Activated CD4-positive, alpha-beta memory T cell treated with anti-CD3 and anti-CD28 coated beads, Interleukin-2, amount 10 ng/mL, durations not matched to agents 7 days and 5 days (primary cell): ENCODE results near the gene IL2RG. TPM values are rescaled to one million over a fixed set of nuclear protein-coding genes. Genes with fewer than 3 reads are reported as not detected.
A peak's percentile ranks its signal among the peaks of the same experiment; 100 is the strongest.

ENCODE experiments used
- CTCF ChIA-PET: fragments of 350-600 bp; sonication (Branson Sonifier 250); formaldehyde crosslinking; loops from one replicate; lab custom pipeline; 2021; ENCODE audit warnings: antibody characterized with exemption, inconsistent platforms; lab: Charles Lee
- POLR2A ChIA-PET: fragments of 350-600 bp; sonication (Branson Sonifier 250); formaldehyde crosslinking; loops from one replicate; lab custom pipeline; 2021; ENCODE audit warnings: antibody characterized with exemption; lab: Charles Lee
- DNase-seq: peaks from one replicate; pipeline ENCODE4 v3.0.0-alpha.2; 2020
- H3K27ac Mint-ChIP-seq: one replicate; pipeline ENCODE4 v1.8.0; 2021; ENCODE audit warnings: mild to moderate bottlenecking, mixed read lengths
- H3K27me3 Mint-ChIP-seq: one replicate; pipeline ENCODE4 v1.8.0; 2021; ENCODE audit warnings: mixed read lengths
- H3K36me3 Mint-ChIP-seq: one replicate; pipeline ENCODE4 v1.8.0; 2021; ENCODE audit warnings: low read depth, mixed read lengths
- H3K4me1 Mint-ChIP-seq: one replicate; pipeline ENCODE4 v1.8.0; 2021; ENCODE audit warnings: mixed read lengths
- H3K4me3 Mint-ChIP-seq: one replicate; pipeline ENCODE4 v1.8.0; 2021; ENCODE audit warnings: mild to moderate bottlenecking, mixed read lengths
- H3K9me3 Mint-ChIP-seq: one replicate; pipeline ENCODE4 v1.8.0; 2021; ENCODE audit warnings: mixed read lengths
- total RNA-seq, 2 experiments: library from RNA; stranded (reverse); gene quantifications; one replicate each; pipeline ENCODE4 v1.2.3, GENCODE V29; 2021

IL2RG gene
- total RNA-seq, 2 experiments from 2014 or later = 633 to 637 TPM

DNA sequence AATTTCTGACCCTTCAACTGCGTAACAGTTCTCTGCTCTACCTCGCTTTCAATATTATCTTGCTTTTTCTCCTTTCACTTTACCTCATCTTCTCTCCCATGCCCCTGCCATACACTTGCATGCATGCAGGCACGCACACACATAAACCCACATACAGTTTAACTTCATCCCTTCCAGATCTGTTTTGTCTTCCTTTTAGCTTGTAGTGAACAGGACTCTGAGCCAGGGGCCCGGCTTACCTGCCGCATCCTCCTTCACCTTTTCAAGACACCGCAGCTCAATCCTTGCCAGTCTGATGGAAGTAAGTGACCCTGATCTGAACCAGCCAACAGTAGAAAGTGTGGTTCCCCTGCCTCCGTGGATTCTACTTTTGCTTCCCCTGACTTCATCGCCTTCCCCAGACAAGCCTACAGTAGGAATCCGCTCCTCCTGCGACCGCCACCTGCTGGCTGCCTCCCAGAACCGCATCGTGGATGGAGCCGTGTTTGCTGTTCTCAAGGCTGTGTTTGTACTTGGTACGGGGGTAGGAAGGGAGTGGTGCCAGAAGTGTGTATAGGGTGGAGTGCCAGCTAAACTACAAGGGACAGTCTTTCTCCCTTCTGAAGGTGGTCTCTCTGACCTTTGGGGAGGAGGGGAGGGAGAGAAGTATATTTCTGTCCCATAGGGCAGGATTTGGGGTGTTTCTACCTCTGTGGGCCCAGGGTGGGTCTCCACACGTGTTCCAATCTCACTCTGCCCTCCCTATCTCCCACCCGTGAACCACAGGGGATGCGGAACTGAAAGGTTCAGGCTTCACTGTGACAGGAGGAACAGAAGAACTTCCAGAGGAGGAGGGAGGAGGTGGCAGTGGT lies 17.8 kb upstream of the IL2RG start:
- POLR2A ChIA-PET = interaction anchor here (0.6 to 2.2 kb wide), 8 partner anchors 11 to 61 kb away, joined by 3 to 13 read pairs (median 4); partner anchors contain the start of genes IL2RG, MED12 and SNX12

DNA sequence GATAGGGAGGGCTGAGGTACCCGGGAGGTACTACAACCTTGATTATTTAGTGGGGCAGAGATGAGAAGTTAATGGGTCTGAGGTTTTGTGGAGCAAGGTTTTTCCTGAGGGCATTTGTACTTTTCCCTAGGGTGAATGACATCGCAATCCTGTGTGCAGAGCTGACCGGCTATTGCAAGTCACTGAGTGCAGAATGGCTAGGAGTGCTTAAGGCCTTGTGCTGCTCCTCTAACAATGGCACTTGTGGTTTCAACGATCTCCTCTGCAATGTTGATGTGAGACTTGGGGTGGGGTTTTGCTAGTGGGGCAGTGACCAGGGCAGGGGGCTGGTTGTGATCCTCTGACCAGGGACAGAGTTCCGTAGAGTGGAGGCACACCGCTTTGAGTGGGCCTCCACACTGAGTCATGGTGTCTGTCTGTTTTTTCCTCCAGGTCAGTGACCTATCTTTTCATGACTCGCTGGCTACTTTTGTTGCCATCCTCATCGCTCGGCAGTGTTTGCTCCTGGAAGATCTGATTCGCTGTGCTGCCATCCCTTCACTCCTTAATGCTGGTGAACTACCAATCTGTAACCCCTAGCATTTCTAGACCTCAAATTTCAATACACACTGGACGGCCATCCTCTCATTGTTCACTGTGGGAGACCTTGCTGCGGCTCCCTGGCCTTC lies 16.9 kb upstream of the IL2RG start:
- Mint-ChIP-seq H3K9me3 (no peaks in the 10 kb centered on the region), H3K4me3 (no peak overlapping the region), H3K27ac (peak overlapping the region; percentile 16), H3K27me3 (no peaks in the 10 kb centered on the region), H3K36me3 (peaks cover 68% of the 10 kb centered on the region), H3K4me1 (peaks cover 16% of the 10 kb centered on the region)
- no peak for DNase-seq
- ChIA-PET POLR2A (interaction anchor here (0.6 to 2.2 kb wide), 5 partner anchors 10 to 61 kb away, joined by 3 to 13 read pairs (median 5); partner anchors contain the start of genes MED12 and SNX12), CTCF (interaction anchor here (0.6 to 2.8 kb wide), 8 partner anchors 11 to 158 kb away, joined by 3 to 23 read pairs (median 8); partner anchors contain the start of gene IL2RG)

More for the DNA sequence above, 17.8 kb upstream of the IL2RG start:
- Mint-ChIP-seq H3K36me3 (peaks cover 62% of the 10 kb centered on the region), H3K4me3 (no peak overlapping the region), H3K27me3 (no peaks in the 10 kb centered on the region), H3K27ac (peak overlapping the region; percentile 16), H3K4me1 (peaks cover 16% of the 10 kb centered on the region), H3K9me3 (no peaks in the 10 kb centered on the region)
- DNase-seq = peak; percentile 77
- CTCF ChIA-PET = interaction anchor here (0.6 to 2.8 kb wide), 10 partner anchors 11 to 237 kb away, joined by 3 to 23 read pairs (median 6); partner anchors contain the start of genes IL2RG and TAF1

DNA sequence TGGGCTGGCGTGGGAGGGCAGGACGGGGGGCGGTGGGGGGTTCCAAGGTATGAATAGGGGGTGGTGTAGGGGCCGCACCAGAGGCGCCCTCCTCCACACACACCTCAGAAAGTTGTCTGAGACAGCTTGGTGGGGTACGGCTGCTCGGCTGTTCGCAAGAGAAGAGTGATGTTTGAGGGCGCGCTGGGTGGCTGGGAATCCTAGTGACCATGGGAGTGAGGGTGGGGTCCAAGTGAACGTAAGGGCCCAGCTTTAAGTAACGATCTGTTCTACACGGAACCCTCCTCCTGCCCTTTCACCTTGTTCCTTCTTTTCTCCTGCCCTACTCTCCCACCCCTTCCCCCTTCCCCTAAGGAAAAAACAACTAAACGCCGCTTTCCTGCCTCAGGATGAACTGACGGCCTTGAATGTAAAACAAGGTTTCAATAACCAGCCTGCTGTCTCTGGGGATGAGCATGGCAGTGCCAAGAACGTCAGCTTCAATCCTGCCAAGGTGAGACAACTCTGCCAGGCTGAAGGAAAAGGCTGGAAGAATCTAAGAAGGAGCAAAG lies 7.7 kb upstream of the IL2RG start:
- Mint-ChIP-seq H3K9me3 (no peaks in the 10 kb centered on the region), H3K36me3 (peaks cover 33% of the 10 kb centered on the region), H3K4me3 (peak overlapping the region; percentile 77), H3K4me1 (peaks cover 24% of the 10 kb centered on the region), H3K27ac (peak overlapping the region; percentile 78), H3K27me3 (no peaks in the 10 kb centered on the region)
- CTCF ChIA-PET = interaction anchor here (1.4 to 2.2 kb wide), 3 partner anchors 18 to 22 kb away, joined by 8 to 10 read pairs (median 9); partner anchors contain the start of gene FOXO4
- no peak for DNase-seq
- POLR2A ChIA-PET = interaction anchor here (0.9 to 3.2 kb wide), 12 partner anchors 8 to 247 kb away, joined by 3 to 100 read pairs (median 7); partner anchors contain the start of genes CXorf65, FOXO4, NONO and SNX12

DNA sequence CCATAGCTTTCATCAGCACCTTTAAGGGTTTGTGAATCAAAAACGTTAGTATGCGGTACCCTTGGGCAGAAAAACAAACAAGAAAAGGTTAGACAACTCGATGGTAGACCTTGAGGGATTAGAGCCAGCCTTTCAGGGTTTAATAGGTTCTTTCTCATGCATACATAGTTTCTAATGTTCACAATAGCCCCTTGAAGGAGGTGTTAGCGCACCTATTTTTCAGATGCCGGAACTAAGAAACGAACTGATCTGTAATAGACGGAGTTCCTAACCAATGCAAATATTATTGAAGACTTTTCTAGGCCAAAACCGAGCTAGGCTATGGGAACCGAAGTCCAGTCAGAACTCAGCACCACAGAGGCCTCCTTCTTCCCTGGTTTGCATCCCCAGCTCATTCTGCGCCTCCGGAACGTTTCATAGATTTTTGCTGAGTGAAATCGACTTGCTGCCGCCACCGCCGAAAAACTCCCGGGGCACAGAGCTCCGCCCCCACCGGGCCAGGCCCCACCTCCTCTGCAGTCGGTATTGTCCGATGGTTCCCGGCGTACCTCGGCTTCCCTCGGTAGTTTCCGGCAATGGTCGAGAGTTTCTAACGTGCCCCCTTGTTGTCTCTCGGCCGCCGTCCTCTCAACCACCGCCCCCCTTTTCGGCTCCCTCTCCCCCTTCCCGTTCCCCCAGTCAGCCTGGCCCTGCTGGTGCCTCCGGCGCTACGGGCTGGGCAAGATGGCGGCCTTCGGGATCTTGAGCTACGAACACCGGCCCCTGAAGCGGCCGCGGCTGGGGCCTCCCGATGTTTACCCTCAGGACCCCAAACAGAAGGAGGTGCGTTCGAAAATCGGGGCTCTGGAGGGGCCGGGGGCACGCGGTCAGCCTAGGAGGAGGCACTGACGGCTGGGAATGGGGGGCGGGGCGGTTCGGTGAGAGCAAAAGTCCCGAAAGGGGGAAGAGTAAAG lies 6.9 kb upstream of the IL2RG start, which contains the start of gene MED12:
Gene MED12 (plus strand): TSS at position 565 of the 953 bp plus-strand sequence. CDS start 159 bp downstream, at position 724.
- Mint-ChIP-seq H3K27ac (peak within 1 kb of the TSS; percentile 78), H3K9me3 (no peaks in the 10 kb centered on the region), H3K4me3 (peak within 1 kb of the TSS; percentile 77), H3K27me3 (no peaks in the 10 kb centered on the region), H3K36me3 (peaks cover 26% of the 10 kb centered on the region), H3K4me1 (peaks cover 28% of the 10 kb centered on the region)
- peak; percentile 84 for DNase-seq
- POLR2A ChIA-PET = interaction anchor here (0.9 to 3.2 kb wide), 16 partner anchors 8 to 248 kb away, joined by 3 to 100 read pairs (median 6); partner anchors contain the start of genes CXorf65, FOXO4, NONO and SNX12
- CTCF ChIA-PET = interaction anchor here (0.8 to 2.2 kb wide), 8 partner anchors 9 to 63 kb away, joined by 3 to 10 read pairs (median 5); partner anchors contain the start of gene FOXO4

DNA sequence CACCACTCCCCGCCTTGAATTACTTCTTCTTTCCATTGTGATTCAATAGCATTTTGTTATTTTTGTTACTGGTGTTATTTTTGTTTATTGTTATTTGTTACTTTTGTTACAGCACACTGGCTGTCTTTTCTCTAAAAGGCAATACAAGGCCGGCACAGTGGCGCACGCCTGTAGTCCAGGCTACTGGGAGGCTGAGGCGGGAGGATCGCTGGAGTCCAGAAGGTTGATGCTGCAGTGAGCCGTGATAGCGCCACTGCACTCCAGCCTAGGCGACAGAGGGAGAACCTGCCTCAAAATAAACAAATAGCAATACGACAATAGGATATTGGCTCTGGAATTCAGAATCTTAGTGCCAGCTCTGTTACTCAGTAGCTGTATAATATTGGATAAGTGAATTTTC lies 6.0 kb upstream of the IL2RG start:
- H3K9me3 Mint-ChIP-seq = no peaks in the 10 kb centered on the region

DNA sequence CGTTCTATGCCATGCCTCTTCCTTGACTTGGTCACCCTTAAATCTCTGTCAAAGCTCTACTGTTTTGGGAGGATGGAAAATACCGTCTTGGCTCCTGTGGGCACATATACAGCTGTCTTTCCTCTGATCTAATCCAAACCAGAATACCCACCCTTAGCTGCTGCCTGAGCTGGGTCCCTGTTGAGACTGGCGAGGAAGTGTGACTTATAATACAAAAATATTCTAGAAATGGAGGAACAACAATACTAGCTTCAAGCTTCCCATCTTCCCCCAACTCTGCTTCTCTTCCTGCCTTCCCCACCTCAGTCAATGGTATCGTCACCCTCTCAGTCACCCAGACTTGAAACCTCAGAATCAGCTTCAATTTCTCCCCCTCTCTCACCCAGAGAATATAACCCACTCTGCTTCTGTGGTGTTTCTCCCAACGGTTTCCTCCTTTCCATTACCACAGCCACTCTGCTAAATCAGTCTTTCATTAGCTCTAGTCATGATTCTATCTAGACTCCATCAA lies 599 bp upstream of the IL2RG start:
- no peak for DNase-seq
- H3K27me3 Mint-ChIP-seq = no peaks in the 10 kb centered on the region
- peaks cover 44% of the 10 kb centered on the region for H3K36me3 Mint-ChIP-seq
- H3K4me1 Mint-ChIP-seq = peaks cover 34% of the 10 kb centered on the region
- H3K9me3 Mint-ChIP-seq = no peaks in the 10 kb centered on the region
- POLR2A ChIA-PET = interaction anchor here (0.8 to 4.7 kb wide), 19 partner anchors 9 to 511 kb away, joined by 3 to 105 read pairs (median 8); partner anchors contain the start of genes FOXO4, NONO, OGT and SNX12
- H3K4me3 Mint-ChIP-seq = peak overlapping the region; percentile 98
- CTCF ChIA-PET = interaction anchor here (0.6 to 1.9 kb wide), 7 partner anchors 9 to 70 kb away, joined by 3 to 15 read pairs (median 4); no protein-coding TSS in a partner anchor
- H3K27ac Mint-ChIP-seq = peak overlapping the region; percentile 99

More for the DNA sequence above, 6.0 kb upstream of the IL2RG start:
- H3K27me3 Mint-ChIP-seq = no peaks in the 10 kb centered on the region
- no peak overlapping the region for H3K27ac Mint-ChIP-seq
- no peak overlapping the region for H3K4me3 Mint-ChIP-seq
- H3K4me1 Mint-ChIP-seq = peaks cover 33% of the 10 kb centered on the region
- H3K36me3 Mint-ChIP-seq = peaks cover 18% of the 10 kb centered on the region
- ChIA-PET CTCF (interaction anchor here (0.8 to 2.2 kb wide), 7 partner anchors 9 to 64 kb away, joined by 3 to 10 read pairs (median 5); no protein-coding TSS in a partner anchor), POLR2A (interaction anchor here (0.9 to 3.2 kb wide), 10 partner anchors 8 to 249 kb away, joined by 3 to 100 read pairs (median 7); partner anchors contain the start of genes CXorf65, FOXO4 and TAF1)
- no peak for DNase-seq

DNA sequence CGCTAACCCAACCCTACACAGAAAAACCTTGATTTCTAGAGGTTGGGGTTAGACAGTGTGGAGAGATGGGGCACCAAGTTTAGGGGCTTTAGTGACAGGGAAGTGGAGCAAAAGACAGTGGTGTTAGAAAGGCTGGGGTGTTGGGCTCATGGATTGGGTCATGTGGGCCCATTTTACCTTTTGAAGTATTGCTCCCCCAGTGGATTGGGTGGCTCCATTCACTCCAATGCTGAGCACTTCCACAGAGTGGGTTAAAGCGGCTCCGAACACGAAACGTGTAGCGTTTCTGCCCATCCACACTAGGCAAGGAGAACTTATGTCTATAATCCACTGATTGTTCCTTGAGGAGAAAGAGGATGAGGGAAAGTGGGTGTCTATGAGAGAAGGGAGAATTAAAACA lies 2.3 kb downstream of the IL2RG start:
- ChIA-PET POLR2A (interaction anchor here (1.0 to 4.7 kb wide), 3 partner anchors 8 to 10 kb away, joined by 6 to 105 read pairs (median 25); partner anchors contain the start of gene MED12), CTCF (interaction anchor here (1.2 kb wide), 1 partner anchor 21 kb away, joined by 4 read pairs; no protein-coding TSS in a partner anchor)
- Mint-ChIP-seq H3K27ac (peak overlapping the region; percentile 99), H3K4me3 (peak overlapping the region; percentile 98), H3K36me3 (peaks cover 65% of the 10 kb centered on the region), H3K27me3 (no peaks in the 10 kb centered on the region), H3K4me1 (peaks cover 57% of the 10 kb centered on the region), H3K9me3 (no peaks in the 10 kb centered on the region)
- DNase-seq = no peak

DNA sequence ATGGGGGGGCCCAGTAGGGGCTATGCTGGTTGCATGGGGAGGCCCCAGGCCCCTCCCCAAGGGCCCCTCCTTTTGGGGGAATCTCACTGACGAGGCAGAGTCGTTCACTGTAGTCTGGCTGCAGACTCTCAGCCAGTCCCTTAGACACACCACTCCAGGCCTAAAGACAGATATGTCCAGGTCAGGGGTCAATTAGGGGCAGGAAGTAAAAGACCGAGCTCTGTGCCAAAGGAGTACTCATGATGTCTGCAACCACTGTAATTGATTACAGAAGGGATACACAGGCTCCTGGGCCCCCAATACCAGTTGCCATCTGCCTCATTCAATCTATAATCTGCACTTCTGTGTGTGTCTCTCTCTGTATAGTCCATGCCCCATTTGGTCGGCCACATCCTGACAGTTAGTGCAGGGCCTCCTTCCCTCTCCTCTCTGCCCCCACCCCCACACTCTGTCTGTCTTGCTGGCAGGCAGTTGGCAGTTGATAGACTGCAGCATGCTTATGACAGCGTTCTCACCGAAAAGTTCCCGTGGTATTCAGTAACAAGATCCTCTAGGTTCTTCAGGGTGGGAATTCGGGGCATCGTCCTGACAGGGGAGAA lies 3.5 kb downstream of the IL2RG start:
- Mint-ChIP-seq H3K27me3 (no peaks in the 10 kb centered on the region), H3K36me3 (peaks cover 68% of the 10 kb centered on the region), H3K27ac (peak overlapping the region; percentile 99), H3K9me3 (no peaks in the 10 kb centered on the region), H3K4me3 (peak overlapping the region; percentile 98), H3K4me1 (peaks cover 62% of the 10 kb centered on the region)
- ChIA-PET CTCF (interaction anchor here (0.9 to 1.2 kb wide), 4 partner anchors 9 to 22 kb away, joined by 3 to 5 read pairs (median 4); partner anchors contain the start of gene MED12), POLR2A (interaction anchor here (1.0 to 3.6 kb wide), 6 partner anchors 9 to 74 kb away, joined by 3 to 25 read pairs (median 4); partner anchors contain the start of genes FOXO4, MED12 and SNX12)
- DNase-seq = peak; percentile 67

DNA sequence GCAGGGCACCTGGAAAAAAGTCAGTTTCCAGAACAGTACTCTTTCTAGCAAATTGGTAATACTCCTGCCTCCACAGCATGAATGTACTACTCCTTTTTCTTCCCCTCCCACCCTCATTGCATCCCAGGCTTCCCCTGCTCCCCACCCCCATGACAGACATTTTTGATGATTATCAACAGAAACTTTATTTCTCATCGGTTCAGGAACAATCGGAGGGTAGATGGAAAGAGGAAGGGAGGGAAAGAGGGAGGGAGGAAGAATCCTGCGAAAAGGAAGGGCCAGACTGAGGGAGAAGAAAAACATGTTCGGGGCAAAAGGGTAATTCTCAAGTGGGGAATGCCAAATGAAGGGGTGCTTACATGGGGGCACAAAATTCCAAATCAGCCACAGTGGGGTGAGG lies 4.1 kb downstream of the IL2RG start:
- DNase-seq = no peak
- ChIA-PET POLR2A (interaction anchor here (1.0 to 3.6 kb wide), 3 partner anchors 10 to 74 kb away, joined by 3 to 25 read pairs (median 3); partner anchors contain the start of gene MED12), CTCF (no interaction called here)
- Mint-ChIP-seq H3K4me3 (peak overlapping the region; percentile 98), H3K36me3 (peaks cover 68% of the 10 kb centered on the region), H3K4me1 (peaks cover 62% of the 10 kb centered on the region), H3K9me3 (no peaks in the 10 kb centered on the region), H3K27ac (peak overlapping the region; percentile 99), H3K27me3 (no peaks in the 10 kb centered on the region)

DNA sequence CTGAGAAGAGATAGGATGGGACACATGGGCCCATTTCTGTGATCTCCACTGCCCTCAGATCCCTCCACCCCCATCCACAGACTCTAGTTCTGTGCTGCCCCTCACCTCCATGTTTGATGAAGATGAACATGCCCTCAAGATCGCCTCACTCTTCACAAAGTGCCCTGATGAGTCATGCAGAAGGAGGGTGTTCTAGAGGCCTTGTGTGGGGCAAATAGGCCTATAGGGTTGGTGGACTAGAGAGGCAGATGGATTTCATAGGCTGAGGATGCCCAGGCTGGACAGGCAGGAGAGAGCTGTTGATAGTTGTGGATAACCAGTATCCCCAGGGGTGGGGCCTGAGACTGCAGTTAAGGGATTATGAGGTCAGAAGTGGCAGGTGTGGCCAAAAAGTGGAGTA lies 5.0 kb downstream of the IL2RG start, which contains the start of gene CXorf65:
Gene CXorf65 (minus strand): TSS at position 314 of the 400 bp plus-strand sequence. CDS start 184 bp downstream, at position 130.
- ChIA-PET CTCF (interaction anchor here (1.2 kb wide), 1 partner anchor 10 kb away, joined by 5 read pairs; the partner anchor contains the start of gene FOXO4), POLR2A (interaction anchor here (1.0 to 8.4 kb wide), 4 partner anchors 10 to 177 kb away, joined by 3 to 100 read pairs (median 4); partner anchors contain the start of genes MED12, NONO and SNX12)
- no peak for DNase-seq
- H3K27ac Mint-ChIP-seq = peak within 1 kb of the TSS; percentile 99
- peak within 1 kb of the TSS; percentile 98 for H3K4me3 Mint-ChIP-seq
- H3K36me3 Mint-ChIP-seq = peaks cover 68% of the 10 kb centered on the region
- H3K27me3 Mint-ChIP-seq = no peaks in the 10 kb centered on the region
- H3K9me3 Mint-ChIP-seq = no peaks in the 10 kb centered on the region
- peaks cover 62% of the 10 kb centered on the region for H3K4me1 Mint-ChIP-seq
